ENCODE data around the gene ZNF595.
"Not testable (repeated sequence)": the region's sequence is repeated elsewhere in the genome, so short reads cannot be mapped to it uniquely, and the experiment has no call there.

ZNF595 gene

DNA sequence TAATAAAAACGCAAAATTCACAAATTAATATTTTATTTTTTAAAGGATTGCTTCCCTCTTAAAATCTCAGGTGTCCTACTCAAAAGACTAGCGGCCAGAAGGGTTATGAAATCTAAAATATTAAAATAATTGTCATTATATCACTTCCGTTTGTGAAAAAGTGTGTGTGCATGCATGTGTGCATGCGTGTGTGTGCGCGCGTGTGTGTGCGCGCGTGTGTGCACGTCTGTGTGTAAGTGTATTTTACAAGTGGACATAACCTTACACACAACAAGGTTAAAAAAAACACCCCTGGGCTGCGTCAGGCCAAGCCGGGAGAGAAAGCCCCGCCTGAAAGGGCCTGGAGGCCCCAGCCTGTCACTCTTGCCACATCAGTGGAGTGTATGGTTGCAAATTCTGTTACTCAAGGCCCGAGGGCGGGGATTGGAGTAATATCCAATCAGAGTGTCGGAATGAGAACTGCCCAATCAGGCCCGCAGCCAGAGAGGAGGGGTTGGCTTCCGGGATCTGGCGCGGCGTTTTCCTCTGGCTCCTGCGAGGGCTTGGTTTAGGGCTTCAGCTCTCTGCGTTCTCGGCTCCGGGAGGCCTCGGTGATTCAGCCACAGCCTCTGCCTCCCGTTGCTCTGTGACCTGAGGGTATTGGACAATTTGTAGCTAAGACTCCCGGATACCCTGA, at the start of gene ZNF595:
Gene ZNF595 (plus strand): TSS at position 518 of the 676 bp plus-strand sequence. CDS start 168 bp downstream, outside the sequence.
- DNase-seq, result not testable (repeated sequence)

DNA sequence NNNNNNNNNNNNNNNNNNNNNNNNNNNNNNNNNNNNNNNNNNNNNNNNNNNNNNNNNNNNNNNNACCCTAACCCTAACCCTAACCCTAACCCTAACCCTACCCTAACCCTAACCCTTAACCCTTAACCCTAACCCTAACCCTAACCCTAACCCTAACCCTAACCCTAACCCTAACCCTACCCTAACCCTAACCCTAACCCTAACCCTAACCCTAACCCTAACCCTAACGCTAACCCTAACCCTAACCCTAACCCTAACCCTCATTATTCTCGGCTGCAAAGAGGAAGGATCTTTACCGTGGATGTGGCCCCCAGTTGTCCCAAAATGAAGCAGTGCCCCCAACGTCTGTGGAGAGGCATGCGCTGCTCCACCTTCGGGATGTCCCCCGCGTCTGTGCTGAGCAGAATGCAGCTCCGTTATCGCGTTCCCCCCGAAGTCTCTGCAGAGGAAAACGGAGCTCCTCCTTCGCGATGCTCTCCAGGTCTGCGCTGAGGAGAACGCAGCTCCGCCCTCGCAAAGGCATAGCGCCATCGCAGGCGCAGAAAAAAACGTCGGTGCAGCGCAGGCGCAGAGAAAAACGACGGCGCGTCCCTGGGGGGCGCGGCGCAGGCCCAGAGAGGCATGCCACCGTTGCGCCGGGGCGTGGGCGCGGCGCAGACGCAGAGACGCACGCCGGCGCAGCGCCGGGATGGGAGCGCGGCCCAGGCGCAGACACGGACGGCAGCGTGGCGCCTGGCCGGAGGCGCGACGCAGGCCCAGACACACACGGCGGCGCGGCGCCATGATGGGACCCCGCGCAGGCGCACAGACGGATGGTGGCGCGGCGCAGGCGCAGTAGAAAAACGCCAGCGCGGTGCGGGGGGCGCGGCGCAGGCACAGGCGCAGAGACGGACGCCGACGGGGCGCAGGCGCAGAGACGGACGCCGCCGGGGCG, 42.9 kb upstream of the ZNF595 start:
- DNase-seq, result not testable (repeated sequence)

DNA sequence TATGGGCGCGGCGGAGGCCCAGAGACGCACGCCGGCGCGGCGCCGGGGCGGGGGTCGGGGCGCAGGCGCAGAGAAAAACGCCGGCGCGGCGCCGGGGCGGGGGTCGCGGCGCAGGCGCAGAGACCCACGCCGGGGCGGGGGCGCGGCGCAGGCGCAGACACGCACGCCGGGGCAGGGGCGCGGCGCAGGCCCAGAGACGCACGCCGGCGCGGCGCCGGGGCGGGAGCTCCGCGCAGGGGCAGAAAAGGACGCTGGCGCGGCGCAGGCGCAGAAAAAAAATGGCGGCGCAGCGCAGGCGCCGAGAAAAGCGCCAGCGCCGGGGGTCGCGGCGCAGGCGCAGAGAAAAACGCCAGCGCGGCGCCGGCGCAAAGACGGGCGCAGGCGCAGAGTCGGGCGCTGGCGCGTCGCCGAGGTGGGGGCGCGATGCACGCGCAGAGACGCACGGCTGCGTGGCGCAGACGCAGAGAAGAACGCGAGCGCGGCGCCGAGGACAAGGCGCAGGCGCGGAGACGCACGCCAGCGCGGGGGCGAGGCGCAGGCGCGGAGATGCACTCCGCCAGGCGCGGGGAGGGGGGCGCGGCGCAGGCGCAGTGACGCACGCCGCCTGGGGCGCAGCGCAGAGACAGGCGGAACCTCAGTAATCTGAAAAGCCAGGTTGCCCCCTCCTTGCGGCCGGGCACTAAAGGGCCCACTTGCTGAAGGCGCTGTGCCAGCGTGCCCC, 41.9 kb upstream of the ZNF595 start:
- not testable (repeated sequence) for DNase-seq

DNA sequence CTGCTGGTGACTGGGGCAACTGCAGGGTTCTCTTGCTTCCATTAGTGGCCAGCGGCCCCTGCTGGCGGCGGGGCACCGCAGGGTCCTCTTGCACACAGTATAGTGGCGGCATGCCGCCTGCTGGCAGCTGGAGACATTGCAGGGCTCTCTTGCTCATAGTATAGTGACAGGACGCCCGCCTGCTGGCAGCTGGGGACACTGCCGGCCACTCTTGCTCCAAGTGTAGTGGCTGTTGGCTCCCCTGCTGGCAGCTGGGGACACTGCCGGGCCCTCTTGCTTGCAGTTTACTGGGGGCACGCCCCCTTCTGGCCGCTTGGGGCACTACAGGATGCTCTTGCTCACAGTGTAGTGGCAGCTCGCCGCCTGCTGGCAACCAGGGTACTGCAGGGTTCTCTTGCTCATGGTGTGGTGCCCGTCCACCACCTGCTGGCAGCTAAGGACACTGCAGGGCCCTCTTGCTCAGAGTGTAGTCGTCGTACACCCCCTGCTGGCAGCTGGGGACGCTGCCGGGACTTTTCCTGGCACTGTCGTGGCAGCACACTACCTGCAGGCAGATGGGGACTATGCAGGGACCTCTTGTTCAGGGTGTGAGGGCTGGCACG, 41.2 kb upstream of the ZNF595 start:
- not testable (repeated sequence) for DNase-seq

DNA sequence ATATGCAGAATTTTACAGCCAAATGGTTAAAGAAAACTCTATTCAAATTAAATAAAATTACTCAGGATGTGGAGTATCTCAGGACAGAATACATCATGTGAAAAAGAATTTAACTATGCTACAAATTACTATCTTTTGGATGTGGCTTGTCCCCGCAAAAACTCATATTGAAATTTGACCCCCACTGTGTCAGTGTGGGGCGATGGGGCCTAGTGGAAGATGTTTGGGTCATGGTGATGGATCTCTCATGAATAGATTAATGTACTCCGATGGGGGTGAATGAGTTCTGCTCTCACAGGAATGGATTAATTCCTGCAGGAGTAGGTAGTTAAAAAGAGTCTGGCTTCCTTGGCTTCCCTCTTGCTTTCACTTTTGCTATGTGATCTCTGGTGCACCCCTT, 35.0 kb upstream of the ZNF595 start:
- not testable (repeated sequence) for DNase-seq

DNA sequence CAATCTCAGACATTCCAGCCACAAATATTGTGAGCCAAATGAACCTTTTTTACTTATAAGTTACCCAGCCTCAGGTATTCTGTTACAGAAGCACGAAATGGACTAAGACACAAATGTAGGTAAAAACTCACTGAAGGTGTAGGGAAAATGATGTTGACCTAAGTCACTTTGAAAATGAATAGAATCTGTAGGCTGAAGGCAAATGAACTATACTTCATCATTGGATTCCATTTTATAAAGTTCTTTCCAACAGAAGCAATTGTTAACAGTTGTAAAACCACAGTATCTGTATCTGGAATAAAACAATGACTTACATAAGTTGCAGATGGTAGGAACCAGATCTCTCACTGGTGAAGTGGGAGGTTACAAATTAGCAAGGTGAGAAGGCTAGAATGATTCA, 34.5 kb upstream of the ZNF595 start:
- DNase-seq, result not testable (repeated sequence)

DNA sequence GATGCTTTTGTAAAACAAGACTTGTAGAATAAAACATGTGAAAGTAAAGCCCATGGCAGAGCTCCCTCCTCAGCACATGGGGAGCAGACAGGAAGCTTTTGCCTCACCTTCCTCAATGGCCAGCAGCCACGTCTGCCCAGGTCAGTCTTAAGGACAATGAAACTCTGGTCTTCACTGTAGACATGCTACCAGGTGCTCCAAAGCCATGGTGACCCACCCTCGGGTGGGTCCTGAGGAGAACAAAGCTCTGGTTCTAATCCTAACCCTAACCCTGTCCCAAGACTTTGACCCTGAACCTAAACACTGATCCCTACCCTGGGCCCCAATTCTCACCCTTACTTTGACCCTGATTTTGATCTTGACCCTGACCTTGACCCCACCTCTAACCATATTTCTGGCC, 30.2 kb upstream of the ZNF595 start:
- not testable (repeated sequence) for DNase-seq

DNA sequence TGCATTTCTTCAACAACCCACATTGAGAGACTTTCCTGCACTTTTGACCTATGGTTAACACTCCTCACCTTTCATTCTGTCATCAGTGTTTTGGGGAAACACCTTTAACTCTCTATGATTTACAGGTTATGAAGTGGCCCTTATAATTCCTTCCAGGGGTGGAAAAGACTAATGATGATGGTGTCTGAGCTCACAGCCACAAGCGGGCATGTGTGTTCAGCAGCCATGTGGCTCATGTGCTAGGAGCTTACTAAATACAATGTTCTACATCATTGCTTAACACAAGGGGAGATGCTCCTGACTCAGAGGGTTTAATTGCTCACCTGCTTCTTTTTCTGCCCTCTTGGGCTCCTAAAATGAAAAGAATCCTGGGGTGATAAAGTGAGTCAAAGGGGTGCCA, 28.8 kb upstream of the ZNF595 start:
- DNase-seq, result not testable (repeated sequence)

DNA sequence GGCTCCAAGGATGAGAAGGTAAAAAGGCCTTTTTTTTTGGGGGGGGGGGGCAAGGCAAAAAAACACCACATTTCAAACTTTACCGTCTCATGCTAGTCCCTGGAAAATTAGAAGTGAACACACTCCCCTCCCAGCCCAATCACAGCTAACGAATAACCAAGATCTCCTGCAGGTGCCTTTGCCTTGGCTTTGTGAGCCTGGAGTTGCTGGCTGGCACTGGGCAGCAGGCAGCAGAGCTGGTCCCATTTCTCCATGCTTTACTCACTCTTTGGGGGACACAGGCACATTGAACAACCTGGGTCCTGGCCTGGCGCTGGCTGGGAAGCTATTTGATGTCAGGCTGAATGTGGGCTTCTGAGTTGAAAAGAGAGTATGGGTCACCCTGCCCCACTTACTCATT, 25.6 kb upstream of the ZNF595 start:
- DNase-seq, result not testable (repeated sequence)

DNA sequence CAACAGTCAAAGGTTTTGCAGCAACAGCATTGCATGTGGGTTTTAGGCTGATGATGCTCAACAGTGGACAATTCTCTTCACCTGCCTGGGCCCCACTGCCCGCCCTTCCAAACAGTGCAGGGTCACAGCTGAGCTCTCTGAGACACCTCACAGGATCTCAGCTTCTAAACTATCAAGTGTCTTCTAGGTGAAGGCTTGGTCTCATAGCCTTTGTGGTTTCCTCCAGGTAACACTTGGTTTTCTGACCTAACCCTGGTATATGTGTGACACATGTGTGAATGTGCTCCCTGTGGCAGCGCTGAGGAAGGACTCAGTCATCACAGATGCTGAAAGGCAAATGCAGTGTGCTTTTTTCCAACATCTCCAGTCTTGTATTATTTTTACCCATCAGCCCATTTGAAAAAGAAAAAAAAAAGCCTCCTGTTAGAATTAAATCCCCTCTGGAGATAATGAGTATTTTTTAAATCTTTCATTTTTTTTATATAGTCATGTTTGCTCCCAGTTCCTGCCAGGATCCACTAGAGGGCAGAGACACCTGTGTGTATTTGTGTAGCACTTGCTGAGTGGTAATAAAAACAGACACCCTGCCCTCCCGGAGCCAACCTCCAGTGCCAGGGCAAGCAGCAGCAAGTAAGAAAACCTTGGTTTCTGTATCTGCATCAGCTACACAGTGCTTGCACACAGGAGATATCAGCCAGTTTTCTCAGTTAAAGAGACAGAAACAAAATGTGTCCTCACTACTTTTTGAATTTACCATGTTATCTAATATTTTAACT, 24.2 kb upstream of the ZNF595 start:
- not testable (repeated sequence) for DNase-seq

DNA sequence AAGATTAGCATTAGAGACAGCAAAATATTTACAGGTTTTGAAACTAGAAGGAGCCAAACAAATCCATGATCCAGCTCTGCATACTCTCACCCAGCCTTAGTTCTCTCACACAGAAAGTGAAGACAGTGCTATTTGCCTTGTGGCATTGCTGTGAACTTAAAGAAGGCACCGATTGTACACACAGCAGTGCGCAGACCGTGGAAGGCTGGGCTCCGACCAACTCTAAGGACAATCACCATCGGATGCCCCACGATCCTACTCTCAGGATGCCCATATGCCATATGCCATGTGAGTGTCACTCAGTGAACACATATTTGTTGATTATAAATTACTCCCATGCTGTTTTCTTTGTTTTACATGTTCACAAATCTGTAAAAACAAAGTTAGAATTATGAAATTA, 19.8 kb upstream of the ZNF595 start:
- DNase-seq, result not testable (repeated sequence)

DNA sequence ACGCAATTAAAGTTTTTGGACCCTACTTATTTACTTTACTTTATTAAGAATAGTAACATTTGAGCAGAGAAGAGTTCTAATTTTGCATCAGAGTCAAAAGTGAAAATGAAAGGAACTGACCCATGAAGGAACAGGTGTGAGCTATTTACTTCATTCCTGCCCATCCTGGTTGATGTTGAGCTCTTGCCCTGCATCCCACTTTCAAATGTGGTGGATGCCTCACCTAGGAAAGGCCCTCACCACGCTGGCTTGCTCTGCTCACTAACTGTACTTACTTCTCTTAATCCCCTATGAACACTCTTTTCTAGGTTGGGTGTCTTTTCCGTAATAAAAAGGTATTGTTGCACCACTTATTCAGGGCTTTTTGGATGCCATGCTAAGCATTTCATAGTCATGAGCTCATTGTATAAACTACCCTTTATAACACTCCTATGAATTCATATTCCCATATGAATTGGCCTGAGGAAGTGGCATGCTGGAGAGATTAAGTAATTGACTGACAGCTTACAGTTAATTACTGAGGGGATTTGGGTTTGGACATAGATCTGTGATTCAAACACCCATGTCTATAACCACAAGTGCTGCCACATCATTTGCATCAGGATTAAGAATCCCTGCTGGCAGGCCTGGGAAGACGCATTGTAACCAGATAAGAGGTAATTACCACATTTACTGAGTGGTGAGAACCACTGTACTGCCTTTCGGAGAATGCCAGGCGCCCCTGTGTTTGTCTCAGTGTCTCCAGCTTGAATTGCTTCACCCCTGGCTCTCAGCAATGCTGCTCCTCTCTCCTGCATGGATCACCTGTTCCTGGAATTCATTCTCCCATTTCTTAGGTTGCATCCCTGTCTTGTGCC, 16.3 kb upstream of the ZNF595 start:
- not testable (repeated sequence) for DNase-seq

DNA sequence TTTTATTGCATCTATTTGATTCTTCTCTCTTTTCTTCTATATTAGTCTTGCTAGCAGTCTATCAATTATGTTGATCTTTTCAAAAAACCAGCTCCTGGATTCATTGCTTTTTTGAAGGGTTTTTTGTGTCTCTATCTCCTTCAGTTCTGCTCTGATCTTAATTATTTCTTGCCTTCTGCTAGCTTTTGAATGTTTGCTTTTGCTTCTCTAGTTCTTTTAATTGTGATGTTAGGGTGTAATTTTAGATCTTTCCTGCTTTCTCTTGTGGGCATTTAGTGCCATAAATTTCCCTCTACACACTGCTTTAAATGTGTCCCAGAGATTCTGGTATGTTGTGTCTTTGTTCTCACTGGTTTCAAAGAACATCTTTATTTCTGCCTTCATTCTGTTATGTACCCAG, 14.9 kb upstream of the ZNF595 start:
- not testable (repeated sequence) for DNase-seq

DNA sequence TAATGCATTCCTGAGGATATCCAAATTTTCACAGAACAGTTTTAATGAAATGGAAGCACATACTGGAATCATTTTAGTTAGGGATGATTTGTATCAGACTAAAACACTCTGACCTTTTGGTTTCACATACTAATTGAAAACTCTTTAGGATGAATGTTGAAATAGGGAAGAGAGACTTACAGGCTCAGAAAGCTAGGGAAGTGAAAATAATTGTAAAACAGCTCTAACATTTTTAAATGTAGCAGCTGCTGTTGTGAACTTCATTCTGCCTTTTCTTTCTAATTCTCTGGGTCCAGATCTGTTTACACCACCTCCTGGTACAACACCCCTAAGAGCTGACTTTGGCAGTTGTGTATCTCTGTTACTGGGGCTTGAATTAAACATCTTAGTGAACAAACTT, 9.7 kb upstream of the ZNF595 start:
- not testable (repeated sequence) for DNase-seq

DNA sequence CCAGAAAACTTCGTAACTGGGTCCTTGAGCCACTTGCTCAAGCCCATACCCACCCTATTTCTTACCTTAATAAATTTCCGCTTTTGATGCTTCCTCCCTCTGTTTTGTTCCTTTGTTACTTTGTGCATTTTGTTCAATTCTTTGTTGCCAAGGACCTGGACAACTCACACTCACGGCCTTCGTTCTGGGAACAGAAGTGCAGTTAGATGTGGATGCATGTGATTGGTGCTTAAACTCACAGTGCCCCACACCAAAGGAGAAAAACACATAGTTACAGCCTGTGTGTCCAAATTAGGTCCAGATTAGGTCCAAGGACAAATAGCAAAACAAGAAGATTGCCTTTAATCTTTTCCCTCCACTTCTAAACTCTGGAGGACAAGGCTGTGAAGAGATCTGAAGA, 1.9 kb upstream of the ZNF595 start:
- not testable (repeated sequence) for DNase-seq

DNA sequence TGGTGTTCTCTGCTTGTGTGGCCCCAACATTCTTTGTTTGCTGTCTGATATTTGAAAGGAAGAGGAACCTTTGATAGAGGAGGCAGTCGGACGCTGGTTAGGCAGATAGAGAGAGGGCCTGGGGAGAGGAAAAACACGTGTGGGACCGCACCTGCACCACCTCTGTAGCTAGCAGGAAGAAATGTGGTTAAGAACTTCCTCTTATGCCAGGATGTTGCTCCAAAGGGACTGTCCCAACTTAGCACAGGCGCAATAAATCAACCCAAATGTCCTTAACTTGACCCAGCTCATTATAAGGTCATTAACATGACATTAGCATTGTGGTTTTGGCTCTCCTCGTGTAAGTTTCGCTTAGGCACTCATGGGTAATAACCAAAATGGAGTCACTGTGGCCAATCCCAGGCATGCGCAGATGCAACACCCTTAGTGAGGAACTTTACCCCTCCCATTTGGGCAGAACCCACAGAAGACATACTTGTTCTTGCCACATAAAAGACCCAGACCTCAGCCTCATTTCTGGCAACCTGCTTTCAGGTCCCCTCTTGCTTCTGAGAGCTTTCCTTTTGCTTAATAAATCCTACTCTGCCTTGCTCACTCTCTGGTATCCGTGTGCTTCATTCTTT, 1.4 kb upstream of the ZNF595 start:
- not testable (repeated sequence) for DNase-seq

DNA sequence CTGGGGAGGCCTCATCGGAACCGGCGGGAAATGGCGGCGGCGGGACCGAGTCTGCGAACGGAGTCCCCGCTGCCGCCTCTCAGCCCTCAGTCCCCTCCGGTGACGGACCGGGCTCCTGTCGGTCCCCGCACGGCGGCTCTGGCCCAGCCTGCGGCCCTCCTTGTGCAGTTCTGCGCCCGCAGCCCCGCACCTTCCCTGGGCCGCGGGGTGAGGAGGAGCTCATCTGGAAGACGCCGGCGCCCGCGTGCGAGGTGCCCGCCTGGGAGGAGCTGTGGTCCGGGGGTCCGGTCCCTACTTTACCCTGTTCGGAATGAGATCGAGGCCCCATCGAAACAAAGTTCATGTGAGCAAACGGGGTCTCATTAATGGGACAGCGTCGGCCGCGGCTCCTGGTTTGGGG, 400 bp downstream of the ZNF595 start:
- not testable (repeated sequence) for DNase-seq

DNA sequence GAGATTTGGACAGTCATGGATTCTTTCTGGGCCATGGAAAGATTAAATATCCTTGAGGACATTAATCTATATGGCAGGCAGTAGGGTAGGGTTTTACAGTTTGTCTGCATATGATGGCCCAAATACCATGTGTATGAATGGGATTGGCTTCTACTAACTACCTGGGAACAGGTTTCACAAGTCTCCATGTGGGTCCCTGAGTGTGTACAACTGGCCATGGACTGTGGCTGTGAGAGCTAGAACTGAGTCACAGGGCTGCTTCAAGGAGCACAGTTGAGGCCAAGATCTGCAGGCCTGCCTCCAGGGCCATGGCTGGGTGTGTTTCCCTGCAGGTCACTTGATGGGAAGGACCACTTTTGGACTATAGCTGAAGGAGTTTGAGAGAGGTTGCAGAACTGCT, 11.6 kb downstream of the ZNF595 start:
- DNase-seq, result not testable (repeated sequence)

DNA sequence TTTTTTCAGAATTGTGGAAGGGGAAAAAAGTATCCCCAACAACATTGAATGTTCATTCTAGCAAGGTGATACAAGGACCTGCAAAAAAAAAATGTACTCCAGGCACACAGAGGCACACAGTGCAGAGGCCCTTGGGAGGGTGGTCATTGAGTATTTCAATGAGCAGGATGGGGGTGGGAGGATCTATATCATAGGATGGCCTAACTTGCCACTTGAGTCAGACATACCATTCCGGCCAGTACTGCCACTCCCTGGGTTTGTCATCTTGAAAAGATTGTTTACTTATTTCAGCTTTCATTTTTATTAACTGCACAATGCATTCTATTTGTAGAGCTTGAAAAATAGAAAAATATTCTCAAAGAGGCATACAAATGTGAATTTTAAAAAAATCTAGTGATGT, 18.7 kb downstream of the ZNF595 start:
- DNase-seq, result no peak

DNA sequence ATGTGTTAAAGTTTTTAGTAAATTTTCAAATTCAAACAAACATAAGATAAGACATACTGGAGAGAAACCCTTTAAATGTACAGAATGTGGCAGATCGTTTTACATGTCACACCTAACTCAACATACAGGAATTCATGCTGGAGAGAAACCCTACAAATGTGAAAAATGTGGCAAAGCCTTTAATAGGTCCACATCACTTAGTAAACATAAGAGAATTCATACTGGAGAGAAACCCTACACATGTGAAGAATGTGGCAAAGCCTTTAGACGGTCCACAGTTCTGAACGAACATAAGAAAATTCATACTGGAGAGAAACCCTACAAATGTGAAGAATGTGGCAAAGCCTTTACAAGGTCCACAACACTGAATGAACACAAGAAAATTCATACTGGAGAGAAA, 32.8 kb downstream of the ZNF595 start:
- no peak for DNase-seq
